Stimulated activated CD8-positive, alpha-beta memory T cell treated with anti-CD3 and anti-CD28 coated beads, Interleukin-4, amount 100 ng/mL, for 48 hours (primary cell): ENCODE data around the gene SNAI1.
"Not testable (repeated sequence)": the region's sequence is repeated elsewhere in the genome, so short reads cannot be mapped to it uniquely, and the experiment has no call there.

Source experiments
- DNase-seq: peaks from one replicate; pipeline ENCODE4 v3.0.0-alpha.2; 2020

Gene SNAI1

DNA sequence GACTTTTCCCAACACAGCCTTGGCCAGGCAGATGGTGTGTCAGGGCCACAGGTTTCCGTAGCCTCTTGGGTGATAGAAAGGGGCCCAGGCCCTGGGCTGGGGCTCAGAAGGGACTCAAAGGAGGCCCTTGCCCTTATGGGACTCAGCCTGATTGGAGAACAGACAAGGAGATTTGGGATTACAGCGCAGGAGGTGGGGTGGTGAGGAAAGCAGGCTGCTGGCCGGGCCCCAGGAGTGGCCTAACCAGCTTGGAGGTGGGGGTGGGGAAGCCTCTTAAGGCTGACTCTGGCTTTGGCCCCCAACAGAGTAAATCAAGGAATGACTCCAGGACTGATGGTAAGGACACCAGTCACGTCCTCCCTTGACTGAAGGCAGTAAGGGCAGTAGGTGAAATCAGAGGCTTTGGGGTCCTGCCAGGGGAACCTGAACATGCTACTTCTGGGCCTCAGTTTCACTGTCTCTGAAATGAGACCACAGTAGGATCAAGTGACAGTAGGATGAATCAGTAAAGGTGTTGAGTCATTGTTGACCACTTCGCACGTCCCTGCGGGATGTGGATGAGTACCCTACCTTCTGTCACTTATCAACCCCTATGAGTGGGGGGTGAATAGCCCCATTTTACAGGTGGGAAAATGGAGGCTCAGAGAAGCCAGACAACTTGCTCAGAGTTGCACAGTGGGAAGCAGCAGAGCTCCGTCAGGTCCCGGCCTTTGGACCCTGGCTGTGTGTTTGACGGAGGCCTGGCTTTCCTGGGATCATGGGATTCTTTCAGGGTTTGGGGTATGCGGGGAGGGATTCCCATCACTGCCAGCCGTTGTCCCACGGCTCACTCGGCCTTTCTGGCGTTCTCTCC lies 4.5 kb downstream of the SNAI1 start:
- no peak for DNase-seq

DNA sequence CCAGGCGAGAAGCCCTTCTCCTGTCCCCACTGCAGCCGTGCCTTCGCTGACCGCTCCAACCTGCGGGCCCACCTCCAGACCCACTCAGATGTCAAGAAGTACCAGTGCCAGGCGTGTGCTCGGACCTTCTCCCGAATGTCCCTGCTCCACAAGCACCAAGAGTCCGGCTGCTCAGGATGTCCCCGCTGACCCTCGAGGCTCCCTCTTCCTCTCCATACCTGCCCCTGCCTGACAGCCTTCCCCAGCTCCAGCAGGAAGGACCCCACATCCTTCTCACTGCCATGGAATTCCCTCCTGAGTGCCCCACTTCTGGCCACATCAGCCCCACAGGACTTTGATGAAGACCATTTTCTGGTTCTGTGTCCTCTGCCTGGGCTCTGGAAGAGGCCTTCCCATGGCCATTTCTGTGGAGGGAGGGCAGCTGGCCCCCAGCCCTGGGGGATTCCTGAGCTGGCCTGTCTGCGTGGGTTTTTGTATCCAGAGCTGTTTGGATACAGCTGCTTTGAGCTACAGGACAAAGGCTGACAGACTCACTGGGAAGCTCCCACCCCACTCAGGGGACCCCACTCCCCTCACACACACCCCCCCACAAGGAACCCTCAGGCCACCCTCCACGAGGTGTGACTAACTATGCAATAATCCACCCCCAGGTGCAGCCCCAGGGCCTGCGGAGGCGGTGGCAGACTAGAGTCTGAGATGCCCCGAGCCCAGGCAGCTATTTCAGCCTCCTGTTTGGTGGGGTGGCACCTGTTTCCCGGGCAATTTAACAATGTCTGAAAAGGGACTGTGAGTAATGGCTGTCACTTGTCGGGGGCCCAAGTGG lies 5.3 kb downstream of the SNAI1 start:
- DNase-seq: no peak

GRCh38 chr20:49989234-49990065 lies 6.7 kb downstream of the SNAI1 start:
- DNase-seq: no peak

- no peak for DNase-seq
These were observed 7.5 kb downstream of the SNAI1 start for GRCh38 chr20:49990271-49990720.

DNA sequence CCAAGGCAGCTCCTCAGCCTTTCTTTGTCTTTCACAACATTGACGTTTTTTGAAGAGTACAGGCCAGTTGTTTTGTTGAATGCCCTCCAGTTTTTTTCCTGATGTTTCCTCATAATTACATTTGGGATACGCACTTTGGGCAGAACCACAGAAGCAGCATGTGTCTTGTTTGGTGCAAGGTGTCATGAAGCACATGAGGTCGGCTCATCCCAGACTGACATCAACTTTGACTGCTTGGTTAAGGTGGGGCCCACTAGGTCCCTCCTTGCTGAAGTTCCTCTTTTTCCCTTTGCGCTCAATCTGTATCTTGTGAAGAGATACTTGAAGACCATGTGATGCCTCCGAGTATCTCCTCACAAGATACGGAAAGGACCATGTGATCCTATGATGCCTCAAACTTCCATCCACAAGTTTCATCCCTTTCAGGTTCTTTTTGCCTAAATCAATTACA lies 10.5 kb downstream of the SNAI1 start:
- DNase-seq: no peak

GRCh38 chr20:49995586-49995985 lies 12.8 kb downstream of the SNAI1 start:
- DNase-seq: no peak

DNA sequence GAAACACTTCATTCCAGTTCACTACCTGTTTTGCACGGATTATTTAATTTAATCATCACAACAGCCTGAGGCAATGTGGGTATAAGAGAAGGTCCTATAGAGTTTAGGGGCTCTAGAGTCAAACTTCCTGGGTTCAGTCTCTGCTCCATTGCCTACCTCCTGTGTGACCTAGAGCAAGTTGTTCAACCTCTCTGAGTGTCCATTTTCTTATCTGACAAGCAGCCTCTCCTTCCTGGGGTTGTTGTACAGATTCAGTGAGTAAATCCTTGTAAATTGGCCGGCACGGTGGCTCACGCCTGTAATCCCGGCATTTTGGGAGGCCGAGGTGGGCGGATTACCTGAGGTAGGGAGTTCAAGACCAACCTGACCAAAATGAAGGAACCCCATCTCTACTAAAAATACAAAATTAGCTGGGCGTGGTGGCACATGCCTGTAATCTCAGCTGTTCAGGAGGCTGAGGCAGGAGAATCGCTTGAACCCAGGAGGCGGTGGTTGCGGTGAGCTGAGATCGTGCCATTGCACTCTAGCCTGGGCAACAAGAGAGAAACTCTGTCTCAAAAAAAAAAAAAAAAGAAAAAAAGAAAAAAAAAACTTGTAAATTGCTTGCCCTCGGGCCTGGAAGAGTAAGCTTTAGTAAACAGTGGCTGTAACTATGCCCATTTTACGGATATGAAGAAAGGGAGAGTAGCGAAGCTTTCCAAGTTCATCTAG lies 15.9 kb downstream of the SNAI1 start:
- DNase-seq: not testable (repeated sequence)

GRCh38 chr20:49999329-49999728 lies 16.5 kb downstream of the SNAI1 start:
- DNase-seq: peak; percentile 67

DNA sequence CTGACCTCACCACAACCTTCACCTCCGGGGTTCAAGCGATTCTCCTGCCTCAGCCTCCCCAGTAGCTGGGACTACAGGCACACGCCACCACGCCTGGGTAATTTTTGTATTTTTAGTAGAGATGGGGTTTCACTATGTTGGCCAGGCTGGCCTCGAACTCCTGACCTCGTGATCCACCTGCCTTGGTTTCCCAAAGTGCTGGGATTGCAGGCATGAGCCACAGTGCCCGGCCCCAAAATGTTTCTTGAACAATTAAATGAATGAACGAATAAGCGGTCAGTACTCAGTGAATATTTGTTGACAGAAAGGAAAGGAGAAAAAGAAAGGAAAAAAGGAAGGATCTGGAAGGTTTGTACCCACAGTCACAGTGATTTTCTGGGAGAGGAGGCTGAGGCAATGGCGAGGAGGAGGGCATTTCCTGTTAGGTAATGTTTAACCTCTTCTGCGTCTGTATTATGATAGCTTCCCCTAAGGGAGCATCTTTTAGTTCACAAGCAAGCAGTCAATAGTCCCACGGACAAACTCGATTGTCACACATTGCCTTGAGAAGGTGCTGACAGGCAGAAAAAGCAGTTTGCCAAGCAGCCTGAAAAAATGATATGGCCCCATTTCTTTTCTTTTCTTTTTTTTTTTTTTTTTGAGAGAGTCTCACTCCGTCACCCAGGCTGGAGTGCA lies 17.9 kb downstream of the SNAI1 start:
- not testable (repeated sequence) for DNase-seq

GRCh38 chr20:50001784-50002311 lies 19.1 kb downstream of the SNAI1 start:
- DNase-seq: peak; percentile 42

- DNase-seq: no peak
These were observed 20.5 kb downstream of the SNAI1 start for GRCh38 chr20:50003253-50003656.

DNA sequence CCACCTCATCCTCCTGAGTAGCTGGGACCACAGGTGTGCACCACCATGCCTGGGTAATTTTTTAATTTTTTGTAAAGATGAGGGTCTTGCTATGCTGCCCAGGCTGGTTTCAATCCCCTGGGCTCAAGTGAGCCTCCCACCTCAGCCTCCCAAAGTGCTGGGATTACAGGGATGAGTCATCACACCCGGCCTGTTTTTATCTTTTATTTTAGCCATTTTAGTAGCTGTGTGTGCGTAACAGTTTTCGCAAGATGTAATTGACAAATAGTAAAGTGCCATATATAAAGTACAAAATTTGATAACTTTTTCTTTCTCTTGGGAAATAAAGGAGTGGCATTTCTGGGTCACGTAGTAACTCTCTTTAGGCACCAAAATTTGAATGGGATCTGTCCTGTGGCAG lies 21.4 kb downstream of the SNAI1 start:
- no peak for DNase-seq

DNA sequence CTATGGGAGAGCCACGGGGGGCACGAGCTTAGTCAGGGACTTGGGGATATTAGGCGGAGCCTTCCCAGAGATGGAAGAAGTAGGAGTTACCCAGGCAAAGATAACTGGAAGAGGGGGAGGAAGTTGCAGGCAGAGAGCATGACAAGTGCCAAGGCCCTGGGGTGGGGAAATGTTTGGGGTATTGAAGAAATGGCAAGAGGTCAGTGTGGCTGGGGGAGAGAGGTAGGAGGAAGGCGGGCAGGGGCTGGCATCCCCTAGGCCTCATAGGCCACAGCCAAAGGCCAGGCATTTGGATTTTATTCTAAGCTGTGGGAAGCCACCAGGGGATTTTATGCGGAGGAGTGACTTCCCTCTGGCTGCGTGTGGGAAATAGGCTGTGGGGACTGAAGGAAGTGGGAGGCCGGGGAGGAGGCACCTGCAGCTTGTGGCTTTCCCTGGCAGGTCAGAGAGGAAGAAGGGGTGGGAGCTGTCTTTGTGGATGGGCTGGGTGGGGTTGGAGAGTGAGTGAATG lies 22.7 kb downstream of the SNAI1 start:
- no peak for DNase-seq

GRCh38 chr20:50007369-50007768 lies 24.6 kb downstream of the SNAI1 start:
- no peak for DNase-seq

DNA sequence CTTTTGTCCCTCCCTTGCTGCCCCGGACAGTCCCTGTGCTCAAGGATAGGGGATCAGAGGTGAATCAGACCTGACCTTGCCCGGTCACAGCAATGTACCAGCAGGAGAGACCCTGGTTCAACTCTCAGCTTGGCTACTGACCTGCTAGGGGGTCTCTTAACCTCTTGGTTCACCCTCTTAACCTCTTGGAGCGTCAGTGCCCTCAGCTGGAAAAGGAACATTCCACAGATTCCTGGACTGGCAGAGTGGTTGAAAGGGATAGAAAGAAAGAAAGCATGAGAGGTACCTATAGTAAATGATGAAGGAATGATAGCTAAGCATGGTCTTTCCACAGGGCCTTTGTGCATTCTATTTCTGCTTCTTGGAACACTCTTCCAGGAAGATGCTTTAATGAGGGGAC lies 25.2 kb downstream of the SNAI1 start:
- DNase-seq: no peak

- DNase-seq: no peak
These were observed 27.0 kb downstream of the SNAI1 start for GRCh38 chr20:50009521-50010454.

GRCh38 chr20:50011597-50011996 lies 28.8 kb downstream of the SNAI1 start:
- not testable (repeated sequence) for DNase-seq

GRCh38 chr20:50012282-50013263 lies 29.8 kb downstream of the SNAI1 start:
- DNase-seq: no peak

GRCh38 chr20:50013976-50014375 lies 31.2 kb downstream of the SNAI1 start:
- DNase-seq: no peak
